ENCODE data around the gene OPRM1.
"Not testable (repeated sequence)": the region's sequence is repeated elsewhere in the genome, so short reads cannot be mapped to it uniquely, and the experiment has no call there.

OPRM1 gene

GRCh38 chr6:154213782-154214181 lies 174.7 kb downstream of the OPRM1 start:
- no peak for DNase-seq

GRCh38 chr6:154218301-154218700 lies 179.3 kb downstream of the OPRM1 start:
- no peak for DNase-seq

GRCh38 chr6:154218787-154219186 lies 179.7 kb downstream of the OPRM1 start:
- DNase-seq: no peak

GRCh38 chr6:154219250-154219649 lies 180.2 kb downstream of the OPRM1 start:
- DNase-seq: no peak

DNA sequence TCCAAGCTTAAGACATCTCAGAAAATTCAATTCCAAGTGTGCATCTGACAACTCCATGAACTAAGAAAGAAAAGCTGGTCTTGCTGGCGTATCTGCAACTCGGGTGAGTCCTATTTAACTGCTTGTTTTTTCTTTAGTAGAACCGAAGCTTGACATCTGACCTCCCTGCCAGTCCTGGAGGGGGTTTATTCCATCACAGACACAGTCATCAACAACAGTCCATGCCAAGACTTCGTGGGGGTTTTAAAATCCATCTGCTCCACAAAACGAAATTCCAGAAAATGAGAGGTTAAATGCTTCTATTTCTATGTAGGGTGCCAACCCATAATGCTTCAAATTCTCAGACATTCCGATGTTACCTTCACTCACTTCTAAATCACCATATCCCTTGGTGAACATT lies 183.7 kb downstream of the OPRM1 start:
- DNase-seq: no peak

GRCh38 chr6:154223296-154223695 lies 184.3 kb downstream of the OPRM1 start:
- no peak for DNase-seq

- no peak for DNase-seq
These were observed 187.4 kb downstream of the OPRM1 start for GRCh38 chr6:154226461-154226860.

DNA sequence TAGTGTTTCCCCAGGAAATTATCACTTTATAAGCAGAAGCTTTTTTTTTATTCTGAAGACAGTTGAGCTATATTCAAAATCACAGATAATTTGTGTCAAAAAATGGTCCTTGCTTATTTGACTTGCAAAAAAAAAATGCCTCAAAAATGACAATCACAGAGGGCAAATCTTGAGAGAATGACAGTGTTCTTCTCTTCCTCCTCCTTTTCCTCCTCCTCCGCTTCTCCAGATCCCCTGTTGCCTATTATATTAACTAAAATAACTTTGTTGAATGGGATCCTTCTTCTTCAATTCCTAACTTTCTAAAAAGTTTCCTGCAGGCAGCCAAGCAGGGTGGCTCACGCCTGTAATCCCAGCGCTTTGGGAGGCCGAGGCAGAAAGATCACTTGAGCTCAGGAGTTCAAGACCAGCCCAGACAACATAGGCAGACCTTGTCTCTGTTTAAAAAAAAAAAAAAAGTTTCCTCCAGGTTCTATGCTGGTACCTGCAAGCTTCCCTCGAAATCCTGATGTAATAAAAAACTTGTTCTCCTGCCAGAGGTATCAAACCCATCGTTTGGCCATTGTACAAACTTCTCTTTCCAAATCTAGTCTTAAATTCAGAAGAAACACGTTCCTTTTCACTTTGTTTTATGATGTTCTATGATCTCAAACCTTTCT lies 189.0 kb downstream of the OPRM1 start:
- DNase-seq: no peak

GRCh38 chr6:154228521-154228905 lies 189.5 kb downstream of the OPRM1 start:
- no peak for DNase-seq

- DNase-seq: no peak
These were observed 190.7 kb downstream of the OPRM1 start for GRCh38 chr6:154229786-154230185.

- no peak for DNase-seq
These were observed 191.4 kb downstream of the OPRM1 start for GRCh38 chr6:154230393-154230792.

- DNase-seq: no peak
These were observed 192.0 kb downstream of the OPRM1 start for GRCh38 chr6:154230910-154231595.

GRCh38 chr6:154232013-154232910 lies 193.2 kb downstream of the OPRM1 start:
- no peak for DNase-seq

DNA sequence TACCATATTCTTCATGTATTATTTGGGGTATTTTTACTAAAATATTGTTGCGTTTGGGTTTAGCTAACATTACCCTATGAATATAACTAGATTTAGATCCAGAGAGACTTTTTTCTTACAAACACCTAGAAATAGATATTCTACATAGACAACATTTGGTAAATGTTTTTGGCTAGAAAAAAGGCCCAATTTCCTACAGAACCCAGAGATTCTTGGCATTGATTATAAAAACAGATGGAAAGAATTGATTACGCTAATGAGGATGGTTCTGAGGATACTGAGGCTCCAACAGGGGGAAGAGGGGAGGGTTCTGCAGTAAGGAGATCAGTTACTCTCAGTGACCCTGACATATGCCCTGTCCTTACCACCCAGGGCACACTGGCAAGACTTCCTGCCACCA lies 194.3 kb downstream of the OPRM1 start:
- no peak for DNase-seq

DNA sequence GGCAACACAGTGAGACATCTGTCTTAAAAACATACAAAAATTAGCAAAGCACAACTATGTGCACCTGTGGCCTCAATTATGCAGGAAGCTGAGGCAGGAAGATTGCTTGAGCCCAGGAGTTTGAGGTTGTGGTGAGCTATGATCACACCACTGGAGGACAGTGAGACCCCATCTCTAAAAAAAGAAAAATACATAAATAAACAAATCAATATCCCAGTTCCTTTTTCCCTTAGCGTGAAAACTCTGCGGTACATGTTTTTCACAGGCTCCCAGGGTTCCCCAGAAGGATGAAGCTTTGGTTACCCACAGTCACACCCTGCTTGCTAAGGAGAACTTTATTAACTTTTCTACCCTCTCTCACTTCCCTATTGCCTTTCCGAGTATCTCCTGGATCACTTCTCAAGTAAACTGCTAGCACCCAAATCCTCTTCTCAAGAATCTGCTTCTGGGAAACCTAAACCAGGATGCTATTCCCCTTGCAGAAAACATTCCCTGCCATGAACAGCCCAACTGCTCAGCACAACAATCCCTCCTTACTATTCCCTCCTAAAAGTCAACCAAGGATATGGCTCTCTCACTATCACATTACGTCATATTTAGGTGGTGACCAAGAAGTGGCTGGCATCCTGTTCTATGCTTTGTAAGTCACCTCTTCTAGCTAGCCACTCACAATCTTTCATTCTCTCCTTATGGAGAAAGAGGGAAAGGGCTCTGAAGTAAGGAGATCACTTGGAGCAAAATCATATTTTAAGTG lies 195.2 kb downstream of the OPRM1 start:
- DNase-seq: no peak

- DNase-seq: no peak
These were observed 197.7 kb downstream of the OPRM1 start for GRCh38 chr6:154236646-154237301.

- DNase-seq: no peak
These were observed 199.8 kb downstream of the OPRM1 start for GRCh38 chr6:154238831-154239230.

- no peak for DNase-seq
These were observed 200.4 kb downstream of the OPRM1 start for GRCh38 chr6:154239392-154239791.

DNA sequence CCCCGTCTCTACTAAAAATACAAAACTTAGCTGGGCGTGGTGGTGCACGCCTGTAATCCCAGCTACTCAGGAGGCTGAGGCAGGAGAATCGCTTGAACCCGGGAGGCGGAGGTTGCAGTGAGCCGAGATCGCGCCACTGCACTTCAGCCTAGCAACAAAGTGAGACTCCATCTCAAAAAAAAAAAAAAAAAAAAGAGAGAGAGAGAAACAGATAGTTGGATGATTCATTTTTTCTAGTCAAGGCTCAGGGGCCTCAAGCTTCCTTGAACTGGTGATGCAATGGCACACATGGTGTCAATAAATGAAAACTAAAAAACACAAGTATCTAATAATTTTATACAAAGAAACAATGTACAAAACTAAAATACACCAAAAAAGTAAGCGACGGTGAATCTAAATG lies 202.0 kb downstream of the OPRM1 start:
- not testable (repeated sequence) for DNase-seq

DNA sequence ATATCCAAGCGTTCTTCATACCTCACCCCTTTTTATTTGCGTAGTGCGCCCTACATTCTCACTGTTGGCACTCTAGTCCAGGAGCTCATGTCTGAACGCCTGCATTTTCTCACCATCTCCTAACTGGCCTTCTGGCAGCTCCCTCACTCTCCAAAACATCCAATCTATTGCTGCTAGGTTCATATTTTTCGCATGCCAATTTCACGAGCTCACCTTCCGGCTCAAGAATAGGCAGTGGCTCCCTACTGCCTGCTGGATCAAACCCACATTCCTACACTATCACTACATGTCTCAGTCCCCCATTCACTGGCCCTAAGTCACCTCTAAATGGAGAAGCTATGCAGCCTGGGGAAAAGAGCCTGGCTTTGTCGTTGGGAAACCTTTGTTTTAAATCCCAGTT lies 202.5 kb downstream of the OPRM1 start:
- DNase-seq: peak; percentile 56

DNA sequence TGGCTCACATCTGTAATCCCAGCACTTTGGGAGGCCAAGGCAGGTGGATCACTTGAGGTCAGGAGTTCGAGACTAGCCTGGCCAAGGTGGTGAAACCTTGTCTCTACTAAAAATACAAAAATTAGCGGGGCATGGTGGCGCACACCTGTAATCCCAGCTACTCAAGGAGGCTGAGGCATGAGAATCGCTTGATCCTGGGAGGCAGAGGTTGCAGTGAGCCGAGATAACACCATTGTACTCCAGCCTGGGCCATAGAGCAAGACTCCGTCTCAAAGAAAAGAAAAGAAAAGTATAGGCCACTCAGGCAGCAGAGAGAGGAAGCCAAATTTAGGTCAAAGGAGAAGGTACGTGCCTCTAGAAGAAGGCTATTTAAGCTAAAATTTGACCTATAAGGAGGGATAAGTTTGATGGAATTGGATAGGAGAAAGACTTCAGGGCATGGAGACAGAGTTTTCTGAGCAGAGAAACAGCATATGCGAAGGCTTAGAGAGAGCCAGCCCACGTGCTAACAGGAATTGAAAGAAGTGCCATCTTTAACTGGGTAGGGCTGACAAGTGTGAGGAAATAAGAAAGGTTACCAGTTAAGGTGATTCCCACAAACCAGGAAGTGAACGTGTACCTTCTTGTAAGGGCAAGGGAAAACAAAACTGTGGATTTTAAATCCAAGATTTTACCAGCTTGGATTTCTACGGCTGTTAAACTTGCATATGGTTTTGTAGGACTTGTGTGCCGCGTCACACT lies 203.7 kb downstream of the OPRM1 start:
- DNase-seq: no peak

Measured in islet precursor cell (in vitro differentiated cells).